ENCODE measurements around the gene IZUMO4.

The IZUMO4 gene

DNA sequence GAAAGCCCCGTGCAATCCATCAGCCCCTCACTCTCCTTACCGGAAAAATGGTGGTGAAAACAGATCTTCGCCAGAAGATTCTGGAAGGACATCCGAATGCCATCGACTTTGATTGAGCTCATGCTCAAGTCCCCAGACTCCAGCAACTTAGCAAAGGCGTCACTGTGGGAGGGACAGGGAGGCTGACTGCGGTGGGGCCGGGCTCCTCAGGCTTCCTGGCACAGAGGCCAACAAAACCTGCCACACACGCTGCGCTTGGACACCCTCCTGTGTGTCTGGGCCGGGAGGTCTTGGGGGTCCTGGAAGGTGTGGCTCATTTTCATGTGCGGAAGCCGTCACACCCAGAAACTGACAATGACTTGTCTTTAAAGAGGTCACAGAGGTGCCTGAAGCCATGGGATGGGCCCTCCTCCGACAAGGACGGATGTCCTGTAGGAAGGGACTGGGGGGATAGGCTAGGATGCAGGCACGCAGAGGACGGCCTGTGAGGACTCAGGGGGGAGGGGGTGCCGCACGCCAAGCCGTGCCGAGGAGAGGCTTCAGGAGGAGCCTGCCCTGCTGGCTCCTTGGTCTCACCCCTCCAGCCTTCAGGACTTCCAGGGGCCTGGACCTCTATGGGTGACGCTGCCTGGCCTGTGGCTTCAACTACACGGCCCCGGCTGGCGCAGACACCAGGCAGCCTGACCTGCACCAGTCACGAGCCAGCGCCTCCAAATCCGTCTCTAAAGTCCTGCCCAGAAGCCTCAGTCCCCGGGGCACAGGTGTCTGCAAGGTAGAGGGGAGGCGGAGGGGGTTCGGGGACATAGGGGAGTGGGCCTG lies 12.5 kb downstream of the IZUMO4 start:
- DNase-seq (ENCODE audit: extremely low read depth, low read depth) = no peak
- no peak for TF ChIP-seq CTCF (IDR thresholded peaks at IDR 0.05; ENCODE audit: low read depth, low read length)

- DNase-seq (ENCODE audit: extremely low read depth, low read depth) = no peak
Observed at GRCh38 chr19:2110822-2111221, 14.1 kb downstream of the IZUMO4 start.

DNA sequence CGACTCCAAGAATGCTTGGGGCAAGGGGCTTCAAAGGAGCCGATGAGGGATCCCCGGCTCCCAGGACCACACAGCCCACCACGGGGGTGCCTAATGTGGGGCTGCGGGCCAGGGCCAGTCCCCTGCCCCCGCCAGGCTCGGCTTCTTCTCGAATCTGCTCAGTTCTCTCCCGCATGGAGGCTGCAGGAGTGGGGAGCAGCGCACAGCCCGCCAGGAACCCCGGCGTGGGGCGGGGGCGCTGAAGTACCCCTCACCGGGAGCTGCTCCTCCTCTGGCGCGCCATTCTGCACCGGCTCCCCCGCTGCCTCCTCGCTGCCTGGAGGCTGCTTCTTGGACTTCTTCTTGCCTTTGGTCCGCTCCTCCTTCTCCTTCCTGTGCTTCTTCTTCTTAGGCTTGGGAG lies 14.7 kb downstream of the IZUMO4 start:
- TF ChIP-seq CTCF (IDR thresholded peaks at IDR 0.05; ENCODE audit: low read depth, low read length) = no peak
- no peak for DNase-seq (ENCODE audit: extremely low read depth, low read depth)

More at GRCh38 chr19:2110822-2111221, 14.1 kb downstream of the IZUMO4 start:
- no peak for TF ChIP-seq CTCF (IDR thresholded peaks at IDR 0.05; ENCODE audit: low read depth, low read length)

DNA sequence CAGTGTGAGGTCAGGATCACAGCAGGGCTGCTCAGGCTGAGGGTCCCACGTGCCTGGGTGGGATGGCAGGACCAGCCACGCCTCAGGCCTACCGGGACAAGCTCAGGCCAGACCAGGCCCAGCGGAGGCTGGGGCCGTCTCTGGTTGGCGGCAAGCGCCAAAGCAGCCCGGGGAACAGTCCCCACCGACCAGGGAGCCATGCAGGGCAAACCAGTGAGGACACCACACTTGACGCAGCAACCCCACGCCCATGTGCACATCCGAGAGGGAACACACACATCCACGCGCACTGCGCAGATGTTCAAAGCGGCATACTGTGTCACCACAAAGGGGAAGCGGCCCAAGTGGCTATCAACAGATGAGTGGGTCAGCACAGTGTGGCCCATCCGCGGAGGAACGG lies 15.2 kb downstream of the IZUMO4 start:
- DNase-seq (ENCODE audit: extremely low read depth, low read depth) = no peak
- TF ChIP-seq CTCF (IDR thresholded peaks at IDR 0.05; ENCODE audit: low read depth, low read length) = no peak

GRCh38 chr19:2112516-2113320 lies 16.0 kb downstream of the IZUMO4 start:
- no peak for TF ChIP-seq CTCF (IDR thresholded peaks at IDR 0.05; ENCODE audit: low read depth, low read length)
- DNase-seq (ENCODE audit: extremely low read depth, low read depth) = no peak

- no peak for DNase-seq (ENCODE audit: extremely low read depth, low read depth)
- TF ChIP-seq CTCF (IDR thresholded peaks at IDR 0.05; ENCODE audit: low read depth, low read length) = no peak
Observed at GRCh38 chr19:2113439-2114211, 16.9 kb downstream of the IZUMO4 start.
